Measurements from ENCODE around the gene MYPN. TPM values are rescaled to one million over a fixed set of nuclear protein-coding genes. Genes with fewer than 3 reads are reported as not detected.
"Not testable (repeated sequence)": the region's sequence is repeated elsewhere in the genome, so short reads cannot be mapped to it uniquely, and the experiment has no call there.

MYPN gene
- total RNA-seq, 1 experiment from 2014 or later, result not detected

DNA sequence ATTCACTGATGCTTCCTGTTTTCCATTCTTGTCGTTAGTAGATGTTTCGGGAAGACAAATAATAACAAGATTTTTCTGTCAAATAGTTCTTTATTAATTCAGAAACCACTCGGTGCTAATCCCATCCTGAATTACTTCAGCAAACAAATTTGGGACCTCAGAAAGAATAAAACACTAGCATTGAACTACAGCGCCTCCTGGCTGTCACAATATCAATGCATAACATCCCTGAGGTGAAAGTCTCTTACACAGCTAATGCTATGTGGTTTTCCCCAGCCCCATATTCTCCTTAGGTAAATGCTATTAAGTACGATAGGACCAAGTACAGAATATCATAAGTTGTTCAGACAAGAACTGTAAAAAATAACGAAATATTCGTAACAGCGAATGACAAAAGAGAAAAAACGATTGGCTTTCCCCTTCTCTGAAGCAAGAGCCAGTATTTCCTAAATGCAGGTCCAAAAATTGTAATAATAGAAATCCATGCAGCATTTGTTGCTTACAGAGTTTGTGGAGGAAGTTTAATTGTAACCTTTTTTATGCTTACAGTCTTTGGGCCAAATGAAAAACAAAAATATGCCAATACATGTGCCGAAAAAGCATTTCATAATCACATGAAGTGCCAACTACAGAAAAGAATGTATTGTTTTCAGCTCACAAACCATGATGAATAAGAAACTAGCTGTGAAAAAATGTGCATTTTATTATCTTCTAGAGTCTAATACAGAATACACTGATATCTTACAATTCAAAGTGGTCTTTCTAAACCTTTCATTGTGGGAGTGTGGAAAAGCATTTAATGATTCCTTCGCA lies 47.3 kb downstream of the MYPN start:
- no peaks in the 10 kb centered on the region for H3K9me3 ChIP-seq (ENCODE audit: low read length)
- no peak overlapping the region for H3K27ac ChIP-seq (ENCODE audit: low read length)
- no peaks in the 10 kb centered on the region for H3K4me1 ChIP-seq (ENCODE audit: low read length)
- no peaks in the 10 kb centered on the region for H4K20me1 ChIP-seq (ENCODE audit: insufficient read depth, low read depth, low read length)
- H3K27me3 ChIP-seq (ENCODE audit: low read length), result no peaks in the 10 kb centered on the region
- H3K36me3 ChIP-seq (ENCODE audit: insufficient read depth, low read length), result no peaks in the 10 kb centered on the region
- H2AFZ ChIP-seq (ENCODE audit: low read length), result no peak overlapping the region
- DNase-seq, result peak; percentile 83
- no peak overlapping the region for H3K4me2 ChIP-seq (ENCODE audit: low read depth, low read length, poor library complexity, severe bottlenecking)
- no peaks in the 10 kb centered on the region for H3K9me2 ChIP-seq (replicated peaks; ENCODE audit: insufficient read depth, low read length)
- H3K9ac ChIP-seq (ENCODE audit: low read length), result no peak overlapping the region
- H3K79me2 ChIP-seq (ENCODE audit: low read length), result no peaks in the 10 kb centered on the region
- H3K4me3 ChIP-seq (ENCODE audit: low read length), result no peak overlapping the region

- H3K36me3 ChIP-seq (ENCODE audit: insufficient read depth, low read length); H4K20me1 ChIP-seq (ENCODE audit: insufficient read depth, low read depth, low read length); DNase-seq; H3K9ac ChIP-seq (ENCODE audit: low read length); H3K27ac ChIP-seq (ENCODE audit: low read length); H3K79me2 ChIP-seq (ENCODE audit: low read length); H3K4me2 ChIP-seq (ENCODE audit: low read depth, low read length, poor library complexity, severe bottlenecking); H3K9me2 ChIP-seq (replicated peaks; ENCODE audit: insufficient read depth, low read length); H2AFZ ChIP-seq (ENCODE audit: low read length); H3K4me3 ChIP-seq (ENCODE audit: low read length); H3K4me1 ChIP-seq (ENCODE audit: low read length); H3K9me3 ChIP-seq (ENCODE audit: low read length); H3K27me3 ChIP-seq (ENCODE audit: low read length): not testable (repeated sequence)
Observed at GRCh38 chr10:68157522-68157921, 48.2 kb downstream of the MYPN start.

- H4K20me1 ChIP-seq (ENCODE audit: insufficient read depth, low read depth, low read length), result no peaks in the 10 kb centered on the region
- no peak for DNase-seq
- H3K9ac ChIP-seq (ENCODE audit: low read length), result no peak overlapping the region
- H3K79me2 ChIP-seq (ENCODE audit: low read length), result no peaks in the 10 kb centered on the region
- no peak overlapping the region for H3K4me2 ChIP-seq (ENCODE audit: low read depth, low read length, poor library complexity, severe bottlenecking)
- H3K9me3 ChIP-seq (ENCODE audit: low read length), result no peaks in the 10 kb centered on the region
- H2AFZ ChIP-seq (ENCODE audit: low read length), result no peak overlapping the region
- no peak overlapping the region for H3K27ac ChIP-seq (ENCODE audit: low read length)
- H3K27me3 ChIP-seq (ENCODE audit: low read length), result no peaks in the 10 kb centered on the region
- H3K36me3 ChIP-seq (ENCODE audit: insufficient read depth, low read length), result no peaks in the 10 kb centered on the region
- no peaks in the 10 kb centered on the region for H3K9me2 ChIP-seq (replicated peaks; ENCODE audit: insufficient read depth, low read length)
- no peak overlapping the region for H3K4me3 ChIP-seq (ENCODE audit: low read length)
- no peaks in the 10 kb centered on the region for H3K4me1 ChIP-seq (ENCODE audit: low read length)
Observed at GRCh38 chr10:68158031-68158430, 48.7 kb downstream of the MYPN start.

GRCh38 chr10:68163735-68164134 lies 54.4 kb downstream of the MYPN start:
- Histone ChIP-seq H3K36me3 (ENCODE audit: insufficient read depth, low read length) (no peaks in the 10 kb centered on the region), H3K79me2 (ENCODE audit: low read length) (no peaks in the 10 kb centered on the region), H3K9me3 (ENCODE audit: low read length) (no peaks in the 10 kb centered on the region), H4K20me1 (ENCODE audit: insufficient read depth, low read depth, low read length) (no peaks in the 10 kb centered on the region), H3K27ac (ENCODE audit: low read length) (no peak overlapping the region), H3K4me2 (ENCODE audit: low read depth, low read length, poor library complexity, severe bottlenecking) (no peak overlapping the region), H3K9ac (ENCODE audit: low read length) (no peak overlapping the region), H3K4me1 (ENCODE audit: low read length) (no peaks in the 10 kb centered on the region), H3K27me3 (ENCODE audit: low read length) (no peaks in the 10 kb centered on the region), H3K4me3 (ENCODE audit: low read length) (no peak overlapping the region), H2AFZ (ENCODE audit: low read length) (no peak overlapping the region), H3K9me2 (replicated peaks; ENCODE audit: insufficient read depth, low read length) (no peaks in the 10 kb centered on the region)
- DNase-seq, result no peak

- Histone ChIP-seq H3K9me2 (replicated peaks; ENCODE audit: insufficient read depth, low read length) (no peaks in the 10 kb centered on the region), H4K20me1 (ENCODE audit: insufficient read depth, low read depth, low read length) (no peaks in the 10 kb centered on the region), H3K36me3 (ENCODE audit: insufficient read depth, low read length) (no peaks in the 10 kb centered on the region), H3K79me2 (ENCODE audit: low read length) (no peaks in the 10 kb centered on the region), H3K27me3 (ENCODE audit: low read length) (no peaks in the 10 kb centered on the region), H3K9ac (ENCODE audit: low read length) (no peak overlapping the region), H3K4me3 (ENCODE audit: low read length) (no peak overlapping the region), H3K27ac (ENCODE audit: low read length) (no peak overlapping the region), H3K4me2 (ENCODE audit: low read depth, low read length, poor library complexity, severe bottlenecking) (no peak overlapping the region), H3K9me3 (ENCODE audit: low read length) (no peaks in the 10 kb centered on the region), H3K4me1 (ENCODE audit: low read length) (no peaks in the 10 kb centered on the region), H2AFZ (ENCODE audit: low read length) (no peak overlapping the region)
- no peak for DNase-seq
Observed at GRCh38 chr10:68165643-68166042, 56.4 kb downstream of the MYPN start.

DNA sequence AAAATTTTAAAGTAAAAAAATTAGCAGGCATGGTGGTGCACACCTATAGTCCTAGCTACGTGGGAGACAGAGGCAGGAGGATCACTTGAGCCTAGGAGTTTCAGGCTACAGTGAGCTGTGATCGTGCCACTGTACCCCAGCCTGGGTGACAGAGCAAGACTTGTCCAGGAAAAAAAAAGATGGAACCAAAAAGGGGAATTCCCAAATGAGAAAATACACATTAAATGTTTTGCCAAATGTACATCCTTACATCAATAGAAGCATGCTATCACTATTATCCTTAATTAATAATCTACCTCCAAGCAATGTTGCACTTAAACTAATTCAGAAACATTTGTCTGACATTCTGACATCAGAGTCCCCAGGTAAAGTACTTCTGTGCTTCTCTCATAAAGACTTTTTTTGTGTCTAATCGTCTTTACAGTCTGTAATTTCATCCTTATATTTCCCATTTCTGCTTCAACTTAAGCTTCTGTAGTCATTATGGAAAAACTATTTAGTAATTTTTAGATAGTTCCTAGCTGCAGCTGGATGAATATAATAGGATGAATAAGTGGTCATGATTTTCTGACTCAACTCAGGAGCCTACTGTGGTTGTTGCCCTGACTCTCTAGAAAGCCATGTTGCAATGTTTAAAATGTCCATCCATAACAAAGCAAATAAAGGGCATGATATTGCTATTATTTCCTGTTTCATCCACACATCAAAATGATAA lies 57.7 kb downstream of the MYPN start:
- H3K9me3 ChIP-seq (ENCODE audit: low read length), result no peaks in the 10 kb centered on the region
- H3K9me2 ChIP-seq (replicated peaks; ENCODE audit: insufficient read depth, low read length), result no peaks in the 10 kb centered on the region
- no peaks in the 10 kb centered on the region for H3K27me3 ChIP-seq (ENCODE audit: low read length)
- no peak overlapping the region for H3K27ac ChIP-seq (ENCODE audit: low read length)
- H3K36me3 ChIP-seq (ENCODE audit: insufficient read depth, low read length), result no peaks in the 10 kb centered on the region
- no peak overlapping the region for H2AFZ ChIP-seq (ENCODE audit: low read length)
- no peaks in the 10 kb centered on the region for H3K4me1 ChIP-seq (ENCODE audit: low read length)
- no peaks in the 10 kb centered on the region for H3K79me2 ChIP-seq (ENCODE audit: low read length)
- no peaks in the 10 kb centered on the region for H4K20me1 ChIP-seq (ENCODE audit: insufficient read depth, low read depth, low read length)
- no peak for DNase-seq
- H3K4me3 ChIP-seq (ENCODE audit: low read length), result no peak overlapping the region
- no peak overlapping the region for H3K4me2 ChIP-seq (ENCODE audit: low read depth, low read length, poor library complexity, severe bottlenecking)
- H3K9ac ChIP-seq (ENCODE audit: low read length), result no peak overlapping the region

DNA sequence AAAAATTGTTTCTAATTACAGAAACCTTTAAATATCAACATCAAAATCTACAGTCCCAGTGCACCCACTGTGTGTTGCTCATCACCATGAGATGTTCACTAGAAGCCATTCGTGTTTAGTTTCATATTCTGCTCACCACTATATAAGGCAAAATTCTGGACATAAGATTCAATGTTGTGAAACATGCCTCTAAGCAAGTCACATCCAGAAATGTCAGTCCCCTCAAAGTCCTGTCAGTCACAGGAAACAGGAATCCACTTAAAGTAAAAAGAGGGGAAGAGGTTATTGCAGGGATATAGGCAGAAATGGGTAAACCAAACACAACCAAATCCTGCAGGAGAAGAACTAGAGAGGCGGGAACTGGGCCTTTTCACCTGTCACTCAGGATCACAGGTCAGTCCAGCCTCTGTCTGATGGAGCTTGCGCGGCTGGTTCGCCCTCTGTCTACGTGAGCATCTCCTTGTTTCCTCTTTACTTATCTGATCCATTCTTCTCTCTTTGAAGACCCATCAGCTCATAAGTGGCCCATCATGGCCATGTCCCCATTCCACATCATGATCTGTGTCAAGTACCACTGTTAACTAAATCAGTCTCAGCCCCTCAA lies 58.4 kb downstream of the MYPN start:
- H4K20me1 ChIP-seq (ENCODE audit: insufficient read depth, low read depth, low read length), result no peaks in the 10 kb centered on the region
- H2AFZ ChIP-seq (ENCODE audit: low read length), result no peak overlapping the region
- no peaks in the 10 kb centered on the region for H3K9me3 ChIP-seq (ENCODE audit: low read length)
- no peak for DNase-seq
- no peak overlapping the region for H3K4me2 ChIP-seq (ENCODE audit: low read depth, low read length, poor library complexity, severe bottlenecking)
- H3K36me3 ChIP-seq (ENCODE audit: insufficient read depth, low read length), result no peaks in the 10 kb centered on the region
- no peaks in the 10 kb centered on the region for H3K79me2 ChIP-seq (ENCODE audit: low read length)
- no peak overlapping the region for H3K9ac ChIP-seq (ENCODE audit: low read length)
- no peaks in the 10 kb centered on the region for H3K27me3 ChIP-seq (ENCODE audit: low read length)
- H3K4me3 ChIP-seq (ENCODE audit: low read length), result no peak overlapping the region
- H3K9me2 ChIP-seq (replicated peaks; ENCODE audit: insufficient read depth, low read length), result no peaks in the 10 kb centered on the region
- H3K4me1 ChIP-seq (ENCODE audit: low read length), result peaks cover 4% of the 10 kb centered on the region
- no peak overlapping the region for H3K27ac ChIP-seq (ENCODE audit: low read length)

GRCh38 chr10:68171539-68172080 lies 62.3 kb downstream of the MYPN start:
- Histone ChIP-seq H3K4me1 (ENCODE audit: low read length) (peaks cover 4% of the 10 kb centered on the region), H3K9me3 (ENCODE audit: low read length) (no peaks in the 10 kb centered on the region), H3K27ac (ENCODE audit: low read length) (no peak overlapping the region), H2AFZ (ENCODE audit: low read length) (no peak overlapping the region), H3K9ac (ENCODE audit: low read length) (no peak overlapping the region), H3K4me3 (ENCODE audit: low read length) (no peak overlapping the region), H3K9me2 (replicated peaks; ENCODE audit: insufficient read depth, low read length) (no peaks in the 10 kb centered on the region), H3K36me3 (ENCODE audit: insufficient read depth, low read length) (no peaks in the 10 kb centered on the region), H3K27me3 (ENCODE audit: low read length) (no peaks in the 10 kb centered on the region), H3K79me2 (ENCODE audit: low read length) (no peaks in the 10 kb centered on the region), H3K4me2 (ENCODE audit: low read depth, low read length, poor library complexity, severe bottlenecking) (no peak overlapping the region), H4K20me1 (ENCODE audit: insufficient read depth, low read depth, low read length) (no peaks in the 10 kb centered on the region)
- DNase-seq, result no peak

Data from Karpas-422 (cell line).